ENCODE data around the gene MRTFA.

DNA sequence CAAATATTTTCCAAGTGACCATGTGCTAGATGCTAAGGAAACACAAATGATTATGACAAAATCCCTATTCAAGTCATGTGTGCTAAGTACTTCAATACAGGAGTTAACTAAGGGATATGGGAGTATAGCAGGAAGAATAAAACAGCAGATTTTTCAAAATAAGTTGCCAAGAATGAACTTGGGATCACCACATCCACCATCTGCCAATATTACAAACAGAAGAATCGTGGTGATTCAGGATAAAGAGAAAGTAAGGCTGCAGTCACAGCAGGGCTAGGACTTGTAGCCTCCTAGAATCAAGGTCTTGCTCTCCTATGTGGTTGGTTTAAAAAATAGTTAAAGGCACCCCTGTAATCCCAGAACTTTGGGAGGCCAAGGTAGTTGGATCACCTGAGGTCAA lies 34.3 kb downstream of the MRTFA start:
- TF ChIP-seq, protein P1, sequence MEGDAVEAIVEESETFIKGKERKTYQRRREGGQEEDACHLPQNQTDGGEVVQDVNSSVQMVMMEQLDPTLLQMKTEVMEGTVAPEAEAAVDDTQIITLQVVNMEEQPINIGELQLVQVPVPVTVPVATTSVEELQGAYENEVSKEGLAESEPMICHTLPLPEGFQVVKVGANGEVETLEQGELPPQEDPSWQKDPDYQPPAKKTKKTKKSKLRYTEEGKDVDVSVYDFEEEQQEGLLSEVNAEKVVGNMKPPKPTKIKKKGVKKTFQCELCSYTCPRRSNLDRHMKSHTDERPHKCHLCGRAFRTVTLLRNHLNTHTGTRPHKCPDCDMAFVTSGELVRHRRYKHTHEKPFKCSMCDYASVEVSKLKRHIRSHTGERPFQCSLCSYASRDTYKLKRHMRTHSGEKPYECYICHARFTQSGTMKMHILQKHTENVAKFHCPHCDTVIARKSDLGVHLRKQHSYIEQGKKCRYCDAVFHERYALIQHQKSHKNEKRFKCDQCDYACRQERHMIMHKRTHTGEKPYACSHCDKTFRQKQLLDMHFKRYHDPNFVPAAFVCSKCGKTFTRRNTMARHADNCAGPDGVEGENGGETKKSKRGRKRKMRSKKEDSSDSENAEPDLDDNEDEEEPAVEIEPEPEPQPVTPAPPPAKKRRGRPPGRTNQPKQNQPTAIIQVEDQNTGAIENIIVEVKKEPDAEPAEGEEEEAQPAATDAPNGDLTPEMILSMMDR (IDR thresholded peaks at IDR 0.05) = no peak
- no peak for TF ChIP-seq EZH2 (IDR thresholded peaks at IDR 0.05)
